Measurements from ENCODE around the gene SNAP23. TPM values are rescaled to one million over a fixed set of nuclear protein-coding genes. Genes with fewer than 3 reads are reported as not detected.

The SNAP23 gene
- total RNA-seq, 1 donor from 2014 or later, result 57.4 TPM

- H3K27me3 Mint-ChIP-seq, result no peaks in the 10 kb centered on the region
- no peak overlapping the region for H3K4me3 Mint-ChIP-seq (ENCODE audit: low read depth)
- H3K4me1 Mint-ChIP-seq (ENCODE audit: low read depth), result no peaks in the 10 kb centered on the region
- TF ChIP-seq CTCF (IDR thresholded peaks at IDR 0.05; ENCODE audit: unreplicated experiment), result no peak
- DNase-seq (ENCODE audit: low spot score, unreplicated experiment), result no peak
- no peaks in the 10 kb centered on the region for H3K9me3 Mint-ChIP-seq (ENCODE audit: low read depth)
- H3K27ac Mint-ChIP-seq, result no peak overlapping the region
- H3K36me3 Mint-ChIP-seq (ENCODE audit: insufficient read depth), result peaks cover 12% of the 10 kb centered on the region
Observed at GRCh38 chr15:42528970-42529369, 33.5 kb downstream of the SNAP23 start.

DNA sequence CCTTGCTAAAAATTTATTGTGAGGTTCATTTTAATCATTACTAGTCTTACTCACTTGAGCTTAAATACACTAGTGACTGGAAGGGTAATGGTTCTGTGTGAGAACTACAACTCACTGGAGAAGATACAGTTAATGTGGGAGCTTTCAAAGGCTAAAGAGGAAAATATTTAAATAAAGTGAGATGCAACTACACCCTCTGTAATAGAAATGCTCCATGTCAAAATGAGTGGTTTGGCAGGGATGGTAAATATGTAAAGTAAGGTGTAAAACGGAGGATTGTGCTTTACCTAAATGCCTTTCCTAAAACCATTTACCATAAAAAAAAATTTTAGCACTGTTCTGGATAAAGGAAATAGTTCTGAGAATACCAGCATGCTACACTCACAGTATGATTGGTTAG lies 37.8 kb downstream of the SNAP23 start:
- Mint-ChIP-seq H3K36me3 (ENCODE audit: insufficient read depth) (peaks cover 9% of the 10 kb centered on the region), H3K4me3 (ENCODE audit: low read depth) (no peak overlapping the region), H3K9me3 (ENCODE audit: low read depth) (no peaks in the 10 kb centered on the region), H3K27ac (no peak overlapping the region), H3K4me1 (ENCODE audit: low read depth) (no peaks in the 10 kb centered on the region), H3K27me3 (no peaks in the 10 kb centered on the region)
- TF ChIP-seq CTCF (IDR thresholded peaks at IDR 0.05; ENCODE audit: unreplicated experiment), result no peak
- no peak for DNase-seq (ENCODE audit: low spot score, unreplicated experiment)

DNA sequence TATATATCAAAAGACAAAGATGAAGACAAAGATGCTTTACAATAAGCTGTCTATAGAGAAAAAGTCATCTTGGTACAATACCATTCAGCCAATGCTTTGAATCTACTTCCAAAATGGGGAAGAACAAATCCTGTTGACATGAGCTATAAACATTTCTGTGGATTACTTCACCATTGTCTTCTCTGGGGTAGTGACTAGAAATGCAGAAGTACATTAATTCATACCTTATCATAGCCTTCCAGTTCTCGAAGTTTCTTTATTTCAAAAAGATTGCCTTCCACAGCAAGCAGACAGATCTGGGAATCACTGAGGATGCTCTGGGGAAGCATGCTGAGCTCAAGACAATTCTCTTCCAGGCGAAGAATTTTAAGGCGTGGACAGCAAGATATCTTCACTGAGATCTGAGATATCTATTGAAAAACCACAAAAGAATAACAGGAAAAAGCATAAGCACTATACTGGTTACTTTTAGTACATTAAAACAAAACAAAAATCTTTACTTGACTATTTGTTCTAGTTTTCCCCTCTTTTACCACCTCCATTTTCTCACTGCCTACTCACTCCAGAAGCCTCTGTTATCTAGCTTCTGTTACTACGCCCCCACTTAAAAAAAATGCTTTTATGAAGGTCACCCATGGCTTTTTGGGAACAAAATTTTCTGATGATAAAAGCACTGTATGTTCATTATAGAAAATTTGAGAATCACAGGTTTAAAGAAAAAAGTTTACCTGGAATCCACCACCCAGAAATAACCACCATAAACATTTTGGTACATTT lies 49.6 kb downstream of the SNAP23 start:
- H3K36me3 Mint-ChIP-seq (ENCODE audit: insufficient read depth), result peaks cover 5% of the 10 kb centered on the region
- no peaks in the 10 kb centered on the region for H3K9me3 Mint-ChIP-seq (ENCODE audit: low read depth)
- peaks cover 18% of the 10 kb centered on the region for H3K4me1 Mint-ChIP-seq (ENCODE audit: low read depth)
- TF ChIP-seq CTCF (IDR thresholded peaks at IDR 0.05; ENCODE audit: unreplicated experiment), result no peak
- H3K27ac Mint-ChIP-seq, result no peak overlapping the region
- no peaks in the 10 kb centered on the region for H3K27me3 Mint-ChIP-seq
- no peak overlapping the region for H3K4me3 Mint-ChIP-seq (ENCODE audit: low read depth)
- DNase-seq (ENCODE audit: low spot score, unreplicated experiment), result no peak

DNA sequence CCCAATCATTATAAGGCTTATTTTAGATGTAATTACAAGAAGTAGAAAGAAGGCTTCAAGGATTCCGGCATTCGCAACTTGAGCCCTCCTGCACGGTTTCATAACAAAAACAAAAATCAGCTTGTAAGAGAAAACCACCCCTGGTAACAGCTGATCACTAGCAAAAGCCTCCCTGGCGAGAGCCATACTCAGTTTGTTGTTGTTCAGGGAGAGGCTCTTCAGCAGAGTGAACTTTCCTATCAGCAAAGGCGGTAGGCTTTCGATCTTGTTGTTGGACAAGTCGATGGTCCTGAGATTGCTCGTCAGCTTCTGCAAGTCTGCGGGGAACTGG lies 52.4 kb downstream of the SNAP23 start:
- peak overlapping the region; percentile 98 for H3K27ac Mint-ChIP-seq
- no peaks in the 10 kb centered on the region for H3K27me3 Mint-ChIP-seq
- H3K4me1 Mint-ChIP-seq (ENCODE audit: low read depth), result peaks cover 18% of the 10 kb centered on the region
- H3K4me3 Mint-ChIP-seq (ENCODE audit: low read depth), result peak overlapping the region; percentile 99
- peaks cover 3% of the 10 kb centered on the region for H3K36me3 Mint-ChIP-seq (ENCODE audit: insufficient read depth)
- DNase-seq (ENCODE audit: low spot score, unreplicated experiment), result no peak
- no peaks in the 10 kb centered on the region for H3K9me3 Mint-ChIP-seq (ENCODE audit: low read depth)
- no peak for TF ChIP-seq CTCF (IDR thresholded peaks at IDR 0.05; ENCODE audit: unreplicated experiment)

DNA sequence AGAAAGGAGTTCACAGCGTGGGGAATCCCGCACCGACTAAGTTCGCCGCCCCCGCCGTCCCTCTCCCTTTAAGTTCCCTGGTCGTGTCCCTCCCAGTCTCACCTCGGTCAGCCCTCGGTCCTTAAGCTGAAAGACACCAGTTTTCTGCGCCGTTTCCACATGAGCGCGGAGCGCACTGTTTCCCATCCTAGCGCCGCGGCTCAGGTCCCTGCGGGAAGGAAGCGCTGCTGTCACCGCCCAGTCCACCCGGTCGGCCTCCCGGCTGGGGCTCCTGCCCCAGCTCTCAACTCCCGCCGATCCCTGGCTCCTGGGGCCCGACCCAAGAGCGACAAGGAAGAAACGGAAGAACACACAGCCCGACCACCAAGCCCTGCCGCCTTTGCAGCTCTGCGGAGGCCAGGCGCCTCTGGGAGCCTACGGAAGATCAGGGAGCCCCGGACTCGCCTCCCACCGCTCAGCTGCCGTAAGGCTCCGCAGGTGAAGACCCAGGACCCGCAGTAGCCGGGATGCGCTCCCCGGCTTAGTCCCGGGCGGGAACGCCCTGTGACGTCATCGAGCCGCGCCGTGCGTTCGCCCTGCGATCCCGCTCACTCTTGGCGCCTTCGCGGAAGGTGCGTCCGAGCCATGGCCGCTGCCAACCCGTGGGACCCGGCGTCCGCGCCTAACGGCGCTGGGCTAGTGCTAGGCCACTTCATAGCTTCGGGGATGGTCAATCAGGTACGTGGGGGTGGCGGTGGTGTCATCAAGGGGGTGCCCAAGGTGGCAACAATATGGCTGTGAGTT lies 53.0 kb downstream of the SNAP23 start, which contains the start of the genes HAUS2 and LRRC57:
TSS of gene HAUS2 (plus strand) at position 590 of the 783 bp plus-strand sequence. CDS start at position 625, 35 bp downstream.
TSS of gene LRRC57 (minus strand) at position 545 of the 783 bp plus-strand sequence. CDS start at position 186, 359 bp downstream.
- Mint-ChIP-seq H3K4me1 (ENCODE audit: low read depth) (peaks cover 18% of the 10 kb centered on the region), H3K36me3 (ENCODE audit: insufficient read depth) (peaks cover 3% of the 10 kb centered on the region), H3K9me3 (ENCODE audit: low read depth) (no peaks in the 10 kb centered on the region), H3K27me3 (no peaks in the 10 kb centered on the region), H3K4me3 (ENCODE audit: low read depth) (peak within 1 kb of the TSS; percentile 99), H3K27ac (peak within 1 kb of the TSS; percentile 98)
- TF ChIP-seq CTCF (IDR thresholded peaks at IDR 0.05; ENCODE audit: unreplicated experiment), result no peak
- peak; percentile 87 for DNase-seq (ENCODE audit: low spot score, unreplicated experiment)
